NCI-H2107 treated with DMSO at 0.1 percent for 48 hours (cell line): ENCODE measurements around the gene TMEM208.

Experiments used
- DNase-seq: peaks from one replicate; lab custom pipeline; 2025; ENCODE audit not compliant: unreplicated experiment; lab: John Stamatoyannopoulos, UW

TMEM208 gene

GRCh38 chr16:67191411-67191994 is 35.4 kb upstream of the TMEM208 start:
- no peak for DNase-seq

DNA sequence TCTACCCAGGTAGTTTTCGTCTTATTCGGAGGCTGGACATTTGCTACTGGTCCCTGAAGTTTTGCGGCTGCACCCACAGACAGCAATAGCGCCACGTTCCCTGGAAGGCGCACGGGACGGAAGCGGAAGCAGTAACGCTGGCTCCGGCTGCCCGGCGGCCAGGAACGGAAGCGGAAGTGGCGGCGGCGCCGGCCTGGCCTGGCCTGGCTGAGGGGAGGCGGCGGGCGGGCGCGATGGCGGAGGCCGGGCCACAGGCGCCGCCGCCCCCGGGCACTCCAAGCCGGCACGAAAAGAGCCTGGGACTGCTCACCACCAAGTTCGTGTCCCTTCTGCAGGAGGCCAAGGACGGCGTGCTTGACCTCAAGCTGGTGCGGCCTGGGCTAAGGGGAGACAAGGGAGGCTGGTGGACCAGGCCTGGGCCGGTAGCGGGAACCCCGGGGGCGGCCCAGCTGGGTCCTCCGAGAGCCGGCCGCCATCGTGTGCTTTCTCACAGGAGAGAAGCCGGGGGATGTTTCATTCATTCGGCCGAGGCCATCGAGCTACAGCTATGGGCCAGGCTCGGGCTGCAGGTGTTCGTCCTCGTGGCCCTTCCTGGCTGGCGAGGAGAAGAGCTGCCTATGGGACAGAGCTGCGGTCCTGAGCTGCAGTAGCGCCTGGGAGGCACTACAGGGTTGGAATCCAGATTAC is 34.8 kb upstream of the TMEM208 start, which contains the start of gene E2F4:
TSS of gene E2F4 (plus strand) at position 161 of the 687 bp plus-strand sequence. CDS start at position 234, 73 bp downstream.
- peak; percentile 62 for DNase-seq

GRCh38 chr16:67192781-67193361 is 34.1 kb upstream of the TMEM208 start:
- no peak for DNase-seq

- no peak for DNase-seq
Observed at GRCh38 chr16:67193536-67193935, 33.4 kb upstream of the TMEM208 start.

GRCh38 chr16:67194260-67194659 is 32.7 kb upstream of the TMEM208 start:
- no peak for DNase-seq

GRCh38 chr16:67195676-67196075 is 31.3 kb upstream of the TMEM208 start:
- no peak for DNase-seq

DNA sequence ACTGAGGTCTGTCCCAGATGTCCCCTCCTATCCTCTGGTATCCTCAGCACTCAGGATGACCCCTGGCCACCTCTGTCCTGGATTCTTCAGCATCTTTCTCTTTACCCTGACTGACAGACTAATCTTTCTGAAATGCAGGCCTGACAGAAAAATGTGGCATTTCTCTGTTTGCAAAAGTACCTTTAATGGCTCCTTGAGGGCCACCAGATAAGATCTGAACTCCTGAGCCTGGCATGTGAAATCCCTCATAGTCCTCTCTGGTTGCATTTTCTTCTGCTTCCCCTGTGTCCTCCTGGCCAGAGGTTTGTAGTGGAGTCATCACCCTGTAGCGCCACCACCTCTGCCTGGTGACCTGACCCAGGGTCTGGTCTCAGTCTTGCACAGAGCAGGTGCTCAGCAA is 30.0 kb upstream of the TMEM208 start:
- DNase-seq: no peak

- no peak for DNase-seq
Observed at GRCh38 chr16:67197704-67198103, 29.2 kb upstream of the TMEM208 start.

DNA sequence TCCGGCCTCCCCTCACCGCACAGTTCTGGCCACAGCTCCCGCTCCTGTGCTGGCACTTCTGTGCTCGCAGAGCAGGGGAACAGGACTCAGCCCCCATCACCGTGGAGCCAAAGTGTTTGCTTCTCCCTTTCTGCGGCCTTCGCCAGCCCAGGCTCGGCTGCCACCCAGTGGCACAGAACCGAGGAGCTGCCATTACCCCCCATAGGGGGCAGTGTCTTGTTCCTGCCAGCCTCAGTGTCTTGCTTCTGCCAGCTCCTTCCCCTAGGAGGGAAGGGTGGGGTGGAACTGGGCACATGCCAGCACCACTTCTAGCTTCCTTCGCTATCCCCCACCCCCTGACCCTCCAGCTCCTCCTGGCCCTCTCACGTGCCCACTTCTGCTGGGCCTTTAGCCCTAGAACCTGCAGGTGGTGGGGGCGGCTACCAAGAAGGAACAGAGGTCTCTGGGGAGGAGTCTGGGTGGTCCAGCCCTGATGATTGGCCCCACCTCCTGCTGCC is 28.6 kb upstream of the TMEM208 start:
- DNase-seq: no peak

DNA sequence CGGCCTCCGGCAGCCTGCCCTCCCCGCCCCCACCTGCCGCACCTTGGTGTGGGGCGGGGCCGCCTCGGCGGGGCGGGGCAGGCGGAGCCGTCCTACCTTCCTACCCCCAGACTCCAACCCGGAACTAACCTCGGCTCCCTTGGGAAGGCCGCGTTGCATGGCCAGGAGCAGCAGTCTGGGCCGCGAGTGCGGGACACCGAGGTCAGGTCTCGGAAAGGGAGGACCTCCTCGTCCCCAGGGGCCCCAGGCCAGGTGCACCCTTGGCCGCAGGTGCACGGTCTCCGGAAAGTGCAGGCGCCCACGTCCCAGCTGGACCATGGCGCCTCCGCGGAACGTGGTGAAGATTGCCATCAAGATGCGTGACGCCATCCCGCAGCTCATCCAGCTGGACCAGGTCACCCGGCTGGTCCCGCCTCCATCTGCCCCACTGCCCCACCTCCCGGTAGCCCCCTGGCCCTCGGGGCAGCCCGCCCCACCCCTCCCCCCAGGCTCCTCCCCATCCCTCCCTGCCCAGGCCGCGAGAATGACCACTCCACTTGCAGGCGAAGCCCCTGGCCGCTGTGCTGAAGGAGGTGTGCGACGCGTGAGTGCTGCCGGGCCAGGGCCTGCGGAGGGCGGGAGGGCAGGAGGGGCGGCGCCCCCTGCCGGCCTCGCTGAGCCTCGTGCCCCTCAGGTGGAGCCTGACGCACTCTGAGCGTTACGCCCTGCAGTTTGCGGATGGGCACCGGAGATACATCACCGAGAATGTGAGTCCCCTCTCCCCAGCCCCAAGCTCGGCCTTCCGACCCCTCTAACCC is 27.7 kb upstream of the TMEM208 start, which contains the start of gene ELMO3:
TSS of gene ELMO3 (plus strand) at position 121 of the 797 bp plus-strand sequence. CDS start at position 317, 196 bp downstream.
- no peak for DNase-seq

DNA sequence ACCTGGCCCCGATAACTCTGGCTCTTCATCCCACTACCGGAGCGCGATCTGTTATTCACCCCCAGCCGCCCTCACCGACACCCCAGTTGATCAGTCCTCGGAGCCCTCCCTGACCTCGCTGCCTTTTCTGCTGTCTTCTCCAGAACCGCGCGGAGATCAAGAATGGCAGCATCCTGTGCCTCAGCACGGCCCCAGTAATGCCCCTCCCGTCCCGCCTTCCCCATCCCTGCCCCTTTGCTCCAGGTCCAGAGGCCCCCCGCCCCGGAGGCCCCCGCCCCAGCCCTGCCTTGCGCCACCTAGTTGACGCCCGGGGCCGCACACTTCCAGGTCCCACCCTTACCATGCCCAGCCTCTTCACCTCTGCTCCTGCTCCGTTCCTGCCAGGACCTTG is 27.1 kb upstream of the TMEM208 start:
- no peak for DNase-seq

- DNase-seq: no peak
Observed at GRCh38 chr16:67200491-67200890, 26.4 kb upstream of the TMEM208 start.

DNA sequence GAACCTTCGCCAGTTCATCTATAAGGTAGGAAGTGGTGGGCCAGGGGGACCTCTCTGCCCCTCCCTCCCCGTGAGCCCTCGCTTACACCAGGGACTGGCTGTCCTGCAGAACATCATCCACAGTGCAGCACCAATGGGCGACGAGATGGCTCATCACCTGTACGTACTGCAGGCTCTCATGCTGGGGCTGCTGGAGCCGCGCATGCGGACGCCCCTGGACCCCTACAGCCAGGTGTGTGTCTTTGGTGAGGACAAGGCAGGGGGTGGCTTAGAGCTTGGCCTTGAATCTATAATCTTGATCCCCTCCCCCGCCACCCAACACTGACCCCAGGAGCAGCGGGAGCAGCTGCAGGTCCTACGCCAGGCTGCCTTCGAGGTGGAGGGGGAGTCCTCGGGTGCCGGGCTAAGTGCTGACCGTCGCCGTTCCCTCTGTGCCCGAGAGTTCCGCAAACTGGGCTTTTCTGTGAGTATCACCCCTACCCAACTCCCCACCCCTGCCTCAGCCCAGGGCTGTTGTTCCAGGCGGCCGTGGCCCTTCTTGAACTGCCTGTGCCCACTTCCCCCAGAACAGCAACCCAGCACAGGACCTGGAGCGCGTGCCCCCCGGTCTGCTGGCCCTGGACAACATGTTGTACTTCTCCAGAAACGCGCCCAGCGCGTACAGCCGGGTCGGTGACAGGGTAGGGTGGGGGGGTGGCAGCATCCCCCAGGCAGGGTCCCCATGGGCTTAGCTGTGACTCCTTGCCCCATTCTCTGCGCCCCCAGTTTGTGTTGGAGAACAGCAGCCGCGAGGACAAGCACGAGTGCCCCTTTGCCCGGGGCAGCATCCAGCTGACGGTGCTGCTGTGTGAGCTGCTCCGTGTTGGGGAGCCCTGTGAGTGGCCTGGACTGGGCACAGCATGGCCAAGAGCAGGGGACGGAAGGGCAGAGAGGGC is 25.3 kb upstream of the TMEM208 start:
- DNase-seq: no peak

GRCh38 chr16:67202426-67202825 is 24.5 kb upstream of the TMEM208 start:
- DNase-seq: no peak

DNA sequence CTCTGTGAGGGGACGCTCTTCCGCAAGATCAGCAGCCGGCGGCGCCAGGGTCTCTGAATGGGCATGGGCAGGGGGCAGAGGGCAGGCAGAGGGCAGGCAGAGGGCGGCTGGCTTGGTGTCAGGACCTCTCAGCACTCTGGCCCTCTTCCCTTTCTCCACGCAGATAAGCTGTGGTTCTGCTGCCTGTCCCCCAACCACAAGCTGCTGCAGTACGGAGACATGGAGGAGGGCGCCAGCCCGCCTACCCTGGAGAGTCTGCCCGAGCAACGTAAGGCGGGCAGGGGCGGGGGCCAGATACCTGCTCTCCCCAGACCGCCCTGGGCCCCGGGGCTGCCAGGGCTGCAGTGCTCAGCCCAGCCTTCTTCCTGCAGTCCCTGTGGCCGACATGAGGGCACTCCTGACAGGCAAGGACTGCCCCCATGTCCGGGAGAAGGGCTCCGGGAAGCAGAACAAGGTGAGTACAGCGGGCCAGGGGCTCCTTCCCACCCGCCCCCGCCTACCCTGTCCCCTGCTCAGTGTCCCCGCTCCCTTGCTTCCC is 23.9 kb upstream of the TMEM208 start:
- DNase-seq: no peak

- no peak for DNase-seq
Observed at GRCh38 chr16:67204076-67204475, 22.9 kb upstream of the TMEM208 start.

- DNase-seq: no peak
Observed at GRCh38 chr16:67206129-67206837, 20.6 kb upstream of the TMEM208 start.

- no peak for DNase-seq
Observed at GRCh38 chr16:67206838-67207248, 20.1 kb upstream of the TMEM208 start.
